MCF 10A (cell line): ENCODE measurements around the gene CSNK1G2. TPM values are rescaled to one million over a fixed set of nuclear protein-coding genes. Genes with fewer than 3 reads are reported as not detected.

ENCODE experiments used
- BruUV-seq: library from RNA; stranded (reverse); fragments of 400-500 nt; replicated peaks from 2 replicates; lab custom pipeline; 2021; lab: Mats Ljungman, UMichigan
- CTCF ChIA-PET: fragments of 300-600 bp; sonication (Branson Sonifier 250); formaldehyde crosslinking; extraction: SDS; loops from one replicate; lab custom pipeline; 2021; ENCODE audit warnings: antibody characterized with exemption, inconsistent platforms; lab: Yijun Ruan, JAX
- POLR2A ChIA-PET: fragments of 300-600, 350-650 bp; sonication (Branson Sonifier 250); formaldehyde crosslinking; extraction: SDS; loops from one replicate; lab custom pipeline; 2020; ENCODE audit warnings: antibody characterized with exemption, inconsistent platforms; lab: Yijun Ruan, JAX
- DNase-seq: peaks from one replicate; pipeline ENCODE4 v3.0.0-alpha.2; 2018; ENCODE audit not compliant: unreplicated experiment
- H3K27ac Mint-ChIP-seq: one replicate; pipeline ENCODE4 v1.8.0; 2022; ENCODE audit warnings: mild to moderate bottlenecking, low read depth, mixed read lengths; ENCODE audit not compliant: unreplicated experiment
- H3K27me3 Mint-ChIP-seq: one replicate; pipeline ENCODE4 v1.8.0; 2022; ENCODE audit warnings: mixed read lengths; ENCODE audit not compliant: insufficient read depth, unreplicated experiment
- H3K36me3 Mint-ChIP-seq: one replicate; pipeline ENCODE4 v1.8.0; 2022; ENCODE audit warnings: mild to moderate bottlenecking, moderate library complexity, mixed read lengths; ENCODE audit not compliant: insufficient read depth, unreplicated experiment
- H3K4me1 Mint-ChIP-seq: one replicate; pipeline ENCODE4 v1.8.0; 2022; ENCODE audit warnings: mixed read lengths; ENCODE audit not compliant: insufficient read depth, unreplicated experiment
- H3K4me3 Mint-ChIP-seq: one replicate; pipeline ENCODE4 v1.8.0; 2022; ENCODE audit warnings: mild to moderate bottlenecking, moderate library complexity, mixed read lengths; ENCODE audit not compliant: unreplicated experiment
- H3K9me3 Mint-ChIP-seq: one replicate; pipeline ENCODE4 v1.8.0; 2022; ENCODE audit warnings: mixed read lengths; ENCODE audit not compliant: unreplicated experiment
- intact Hi-C: fragments of 100-400 bp; cut with micrococcal nuclease; formaldehyde crosslinking; loops from 2 replicates; pipeline ENCODE4 v1.14.1; 2022
- total RNA-seq: library from RNA; stranded (reverse); gene quantifications from 2 replicates; pipeline ENCODE4 v1.2.3, GENCODE V29; 2022
- TF ChIP-seq, protein P1 (sequence below): fragments of 200-600 bp; IDR thresholded peaks from one replicate; pipeline ENCODE4 v1.8.0; 2022; ENCODE audit warnings: antibody characterized with exemption, mild to moderate bottlenecking; ENCODE audit not compliant: unreplicated experiment

CSNK1G2 gene
- total RNA-seq, 1 experiment from 2014 or later = 48.5 TPM

GRCh38 chr19:1967087-1967608, 26.2 kb downstream of the CSNK1G2 start:
- ChIA-PET POLR2A (no interaction called here), CTCF (no interaction called here)
- Mint-ChIP-seq H3K36me3 (peaks cover 20% of the 10 kb centered on the region), H3K27ac (no peak overlapping the region), H3K4me1 (no peaks in the 10 kb centered on the region), H3K27me3 (no peaks in the 10 kb centered on the region), H3K4me3 (no peak overlapping the region), H3K9me3 (no peaks in the 10 kb centered on the region)
- BruUV-seq = no TSS peak
- DNase-seq = no peak
- TF ChIP-seq, protein P1, sequence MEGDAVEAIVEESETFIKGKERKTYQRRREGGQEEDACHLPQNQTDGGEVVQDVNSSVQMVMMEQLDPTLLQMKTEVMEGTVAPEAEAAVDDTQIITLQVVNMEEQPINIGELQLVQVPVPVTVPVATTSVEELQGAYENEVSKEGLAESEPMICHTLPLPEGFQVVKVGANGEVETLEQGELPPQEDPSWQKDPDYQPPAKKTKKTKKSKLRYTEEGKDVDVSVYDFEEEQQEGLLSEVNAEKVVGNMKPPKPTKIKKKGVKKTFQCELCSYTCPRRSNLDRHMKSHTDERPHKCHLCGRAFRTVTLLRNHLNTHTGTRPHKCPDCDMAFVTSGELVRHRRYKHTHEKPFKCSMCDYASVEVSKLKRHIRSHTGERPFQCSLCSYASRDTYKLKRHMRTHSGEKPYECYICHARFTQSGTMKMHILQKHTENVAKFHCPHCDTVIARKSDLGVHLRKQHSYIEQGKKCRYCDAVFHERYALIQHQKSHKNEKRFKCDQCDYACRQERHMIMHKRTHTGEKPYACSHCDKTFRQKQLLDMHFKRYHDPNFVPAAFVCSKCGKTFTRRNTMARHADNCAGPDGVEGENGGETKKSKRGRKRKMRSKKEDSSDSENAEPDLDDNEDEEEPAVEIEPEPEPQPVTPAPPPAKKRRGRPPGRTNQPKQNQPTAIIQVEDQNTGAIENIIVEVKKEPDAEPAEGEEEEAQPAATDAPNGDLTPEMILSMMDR = no peak
- intact Hi-C loops = no loop called here

- ChIA-PET POLR2A (no interaction called here), CTCF (no interaction called here)
- no peak for DNase-seq
- H3K4me1 Mint-ChIP-seq = no peaks in the 10 kb centered on the region
- BruUV-seq = no TSS peak
- no peak overlapping the region for H3K4me3 Mint-ChIP-seq
- TF ChIP-seq, protein P1 = no peak
- H3K36me3 Mint-ChIP-seq = peaks cover 12% of the 10 kb centered on the region
- H3K27ac Mint-ChIP-seq = peak overlapping the region; percentile 54
- intact Hi-C loops = no loop called here
- no peaks in the 10 kb centered on the region for H3K9me3 Mint-ChIP-seq
- H3K27me3 Mint-ChIP-seq = no peaks in the 10 kb centered on the region
These were observed 27.6 kb downstream of the CSNK1G2 start for GRCh38 chr19:1968279-1969175.

GRCh38 chr19:1969176-1970002, 28.4 kb downstream of the CSNK1G2 start:
- ChIA-PET POLR2A (no interaction called here), CTCF (no interaction called here)
- intact Hi-C loops = no loop called here
- Mint-ChIP-seq H3K9me3 (no peaks in the 10 kb centered on the region), H3K27ac (no peak overlapping the region), H3K4me1 (no peaks in the 10 kb centered on the region), H3K36me3 (peaks cover 12% of the 10 kb centered on the region), H3K27me3 (no peaks in the 10 kb centered on the region), H3K4me3 (no peak overlapping the region)
- TF ChIP-seq, protein P1 = no peak
- BruUV-seq = no TSS peak
- no peak for DNase-seq
